H9 (cell line): ENCODE data around the gene SESTD1. TPM values are rescaled to one million over a fixed set of nuclear protein-coding genes. Genes with fewer than 3 reads are reported as not detected.

Experiments
- DNase-seq: peaks from one replicate; pipeline ENCODE4 v3.0.0-alpha.2; 2017
- H2AFZ ChIP-seq: one replicate; pipeline ENCODE4 v1.6.1; 2013; ENCODE audit warnings: mild to moderate bottlenecking, low read length, control low read depth, moderate library complexity
- H2AK5ac ChIP-seq: 2 replicates; pipeline ENCODE4 v1.6.1; 2013; ENCODE audit warnings: low read length, control low read depth, mixed read lengths; ENCODE audit not compliant: insufficient read length
- H2BK120ac ChIP-seq: one replicate; pipeline ENCODE4 v1.6.1; 2013; ENCODE audit warnings: low read depth, mild to moderate bottlenecking, low read length, control low read depth, inconsistent platforms; ENCODE audit not compliant: poor library complexity, severe bottlenecking
- H2BK12ac ChIP-seq: 2 replicates; pipeline ENCODE4 v1.6.1; 2013; ENCODE audit warnings: low read length, control low read depth, mixed read lengths, low read depth; ENCODE audit not compliant: insufficient read length
- H2BK15ac ChIP-seq: 2 replicates; pipeline ENCODE4 v1.6.1; 2013; ENCODE audit warnings: low read depth, low read length, control low read depth
- H2BK20ac ChIP-seq: one replicate; pipeline ENCODE4 v1.6.1; 2013; ENCODE audit warnings: low read depth, mild to moderate bottlenecking, low read length, control low read depth, inconsistent platforms; ENCODE audit not compliant: poor library complexity, severe bottlenecking
- H2BK5ac ChIP-seq: 2 replicates; pipeline ENCODE4 v1.6.1; 2013; ENCODE audit warnings: low read length, control low read depth, mixed read lengths; ENCODE audit not compliant: insufficient read length
- H3K14ac ChIP-seq: 2 replicates; pipeline ENCODE4 v1.6.1; 2013; ENCODE audit warnings: low read length, control low read depth; ENCODE audit not compliant: insufficient read depth
- H3K18ac ChIP-seq: 2 replicates; pipeline ENCODE4 v1.6.1; 2013; ENCODE audit warnings: low read depth, mild to moderate bottlenecking, mixed read lengths, low read length, control low read depth; ENCODE audit not compliant: insufficient read length
- H3K23ac ChIP-seq: 2 replicates; pipeline ENCODE4 v1.6.1; 2013; ENCODE audit warnings: low read length, control low read depth, mixed read lengths, low read depth; ENCODE audit not compliant: insufficient read length
- H3K23me2 ChIP-seq: 2 replicates; pipeline ENCODE4 v1.6.1; 2013; ENCODE audit warnings: low read depth, mild to moderate bottlenecking, mixed read lengths, low read length, control low read depth; ENCODE audit not compliant: insufficient read length, poor library complexity, severe bottlenecking
- H3K27ac ChIP-seq: 2 replicates; pipeline ENCODE4 v1.5.1; 2013; ENCODE audit warnings: low read length, control low read depth, mixed read lengths, low read depth; ENCODE audit not compliant: insufficient read length
- H3K27me3 ChIP-seq: 2 replicates; pipeline ENCODE4 v1.6.1; 2013; ENCODE audit warnings: low read length, control low read depth, inconsistent platforms; ENCODE audit not compliant: insufficient read depth
- H3K4ac ChIP-seq: 2 replicates; pipeline ENCODE4 v1.6.1; 2013; ENCODE audit warnings: low read depth, mild to moderate bottlenecking, control low read depth, inconsistent platforms, low read length, moderate library complexity
- H3K4me1 ChIP-seq: 2 replicates; pipeline ENCODE4 v1.6.1; 2013; ENCODE audit warnings: low read length, control low read depth, inconsistent platforms; ENCODE audit not compliant: insufficient read depth
- H3K4me2 ChIP-seq: 2 replicates; pipeline ENCODE4 v1.6.1; 2013; ENCODE audit warnings: low read length, control low read depth, mixed read lengths; ENCODE audit not compliant: insufficient read length, insufficient read depth
- H3K56ac ChIP-seq: 2 replicates; pipeline ENCODE4 v1.6.1; 2013; ENCODE audit warnings: low read depth, mild to moderate bottlenecking, mixed read lengths, low read length, control low read depth; ENCODE audit not compliant: insufficient read length
- H3K79me1 ChIP-seq: 2 replicates; pipeline ENCODE4 v1.6.1; 2013; ENCODE audit warnings: low read depth, mild to moderate bottlenecking, moderate library complexity, low read length, control low read depth, inconsistent platforms; ENCODE audit not compliant: insufficient read depth, poor library complexity, severe bottlenecking
- H3K79me2 ChIP-seq: 2 replicates; pipeline ENCODE4 v1.6.1; 2013; ENCODE audit warnings: low read length, control low read depth, inconsistent platforms; ENCODE audit not compliant: insufficient read depth
- H3K9ac ChIP-seq: 2 replicates; pipeline ENCODE4 v1.6.1; 2013; ENCODE audit warnings: low read length, control low read depth, mixed read lengths; ENCODE audit not compliant: insufficient read length; ENCODE audit errors: extremely low read depth
- H3K9me3 ChIP-seq: one replicate; pipeline ENCODE4 v1.6.1; 2013; ENCODE audit warnings: low read depth, low read length, inconsistent platforms; ENCODE audit not compliant: control insufficient read depth
- H3T11ph ChIP-seq: one replicate; pipeline ENCODE4 v1.6.1; 2013; ENCODE audit warnings: mild to moderate bottlenecking, low read length, control low read depth, inconsistent platforms
- H4K20me1 ChIP-seq: one replicate; pipeline ENCODE4 v1.6.1; 2013; ENCODE audit not compliant: control insufficient read depth, insufficient read length, insufficient read depth
- H4K5ac ChIP-seq: 2 replicates; pipeline ENCODE4 v1.6.1; 2013; ENCODE audit warnings: low read depth, mild to moderate bottlenecking, mixed read lengths, low read length, control low read depth; ENCODE audit not compliant: insufficient read length
- H4K8ac ChIP-seq: replicated peaks from 2 replicates; pipeline ENCODE4 v1.6.1; 2013; ENCODE audit warnings: low read length, control low read depth, mixed read lengths, low read depth; ENCODE audit not compliant: insufficient read length
- H4K91ac ChIP-seq: 2 replicates; pipeline ENCODE4 v1.6.1; 2013; ENCODE audit warnings: low read depth, mild to moderate bottlenecking, moderate library complexity, mixed read lengths, low read length, control low read depth; ENCODE audit not compliant: insufficient read length
- H3K27ac Mint-ChIP-seq, 3 experiments: 2 replicates in 2 of 3; 3 replicates in 1 of 3; pipeline ENCODE4 v1.8.0; 2020 to 2021; ENCODE audit warnings: mixed read lengths in 3 of 3, mild to moderate bottlenecking in 1 of 3, moderate library complexity in 1 of 3
- H3K27me3 Mint-ChIP-seq: 2 replicates; pipeline ENCODE4 v1.8.0; 2021; ENCODE audit warnings: low read depth, mild to moderate bottlenecking, moderate library complexity, mixed read lengths
- H3K36me3 Mint-ChIP-seq, 3 experiments: 2 replicates in 2 of 3; 3 replicates in 1 of 3; pipeline ENCODE4 v1.8.0; 2020 to 2021; ENCODE audit warnings: low read depth in 3 of 3, mixed read lengths in 3 of 3; ENCODE audit not compliant: insufficient read depth in 1 of 3
- H3K4me1 Mint-ChIP-seq, 2 experiments: 2 replicates each; pipeline ENCODE4 v1.8.0; 2020; ENCODE audit warnings: mixed read lengths in 2 of 2
- H3K4me3 Mint-ChIP-seq, 2 experiments: 2 replicates in 1 of 2; 3 replicates in 1 of 2; pipeline ENCODE4 v1.8.0; 2020 to 2021; ENCODE audit warnings: mild to moderate bottlenecking in 2 of 2, mixed read lengths in 2 of 2, moderate library complexity in 1 of 2
- H3K9me3 Mint-ChIP-seq, 2 experiments: 2 replicates in 1 of 2; 3 replicates in 1 of 2; pipeline ENCODE4 v1.8.0; 2020; ENCODE audit warnings: mild to moderate bottlenecking in 2 of 2, mixed read lengths in 2 of 2, moderate library complexity in 1 of 2
- WGBS: extraction: QIAGEN DNeasy Blood & Tissue Kit; methylation state at CpG from one replicate; pipeline ENCODE4 v1.1.7; 2013; ENCODE audit warnings: missing lambda C conversion rate, low lambda C conversion rate, mixed read lengths; ENCODE audit not compliant: insufficient read length; ENCODE audit errors: extremely low coverage; 5-methylcytosine and 5-hydroxymethylcytosine counted together
- total RNA-seq: library from RNA; stranded (reverse); gene quantifications from 2 replicates; pipeline ENCODE4 v1.2.1, GENCODE V29; 2021
- TF ChIP-seq, protein P1 (sequence below): fragments of 200-600 bp; sonication (generic); conservative IDR thresholded peaks from 3 replicates; pipeline ENCODE4 v1.8.0; 2021; ENCODE audit warnings: antibody characterized with exemption, mild to moderate bottlenecking

SESTD1 gene
- total RNA-seq, 1 experiment from 2014 or later = 44.4 TPM

DNA sequence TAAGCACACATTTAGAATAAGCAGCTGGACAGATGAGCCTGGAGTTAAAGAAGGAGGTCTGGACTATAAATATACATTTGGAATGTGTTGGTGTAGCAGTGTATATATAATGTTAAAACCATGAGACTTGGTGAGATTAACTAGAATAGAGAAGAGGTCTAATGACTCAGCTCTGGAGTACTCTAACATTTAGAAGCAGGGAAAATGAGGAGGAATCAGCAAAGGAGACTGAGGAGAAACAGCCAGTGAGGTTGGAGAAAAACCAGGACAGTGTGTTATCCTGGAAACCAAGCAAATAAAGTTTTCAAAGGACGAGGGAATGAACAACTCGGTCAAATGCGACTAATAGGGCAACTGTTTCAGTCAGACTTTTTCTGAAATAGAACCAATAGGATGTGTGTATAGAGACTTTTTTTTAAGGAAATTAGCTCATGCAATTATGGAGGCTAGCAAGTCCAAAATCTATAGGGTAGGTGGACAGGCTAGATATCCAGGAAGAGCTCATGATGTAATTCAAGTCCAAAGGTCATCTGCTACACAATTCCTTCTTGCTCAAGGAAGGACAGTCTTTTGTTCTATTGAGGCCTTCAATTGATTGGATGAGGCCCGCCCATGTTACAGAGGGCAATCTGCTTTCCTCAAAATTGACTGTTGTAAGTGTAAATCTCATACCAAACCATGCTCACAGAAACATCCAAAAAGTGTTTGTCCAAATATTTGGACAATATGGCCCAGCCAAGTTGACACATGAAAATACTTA, 10.8 kb upstream of the SESTD1 start:
- H3K23ac ChIP-seq = no peak overlapping the region
- H3K79me1 ChIP-seq = no peaks in the 10 kb centered on the region
- H3K18ac ChIP-seq = no peak overlapping the region
- no peaks in the 10 kb centered on the region for H3K4me1 ChIP-seq
- Mint-ChIP-seq H3K4me3 (no peak overlapping the region), H3K9me3 (no peaks in the 10 kb centered on the region), H3K4me1 (peaks cover 7 to 9% of the 10 kb centered on the region in 2 experiments), H3K27me3 (no peaks in the 10 kb centered on the region), H3K36me3 (no peaks in the 10 kb centered on the region), H3K27ac (no peak overlapping the region; a peak in 1 of 7 replicates)
- no peak overlapping the region for H2BK5ac ChIP-seq
- no peak overlapping the region for H2BK20ac ChIP-seq
- no peak overlapping the region for H2AFZ ChIP-seq
- H2BK15ac ChIP-seq = no peak overlapping the region
- no peak overlapping the region for H4K5ac ChIP-seq
- H3T11ph ChIP-seq = no peak overlapping the region
- H3K4ac ChIP-seq = no peak overlapping the region
- TF ChIP-seq, protein P1, sequence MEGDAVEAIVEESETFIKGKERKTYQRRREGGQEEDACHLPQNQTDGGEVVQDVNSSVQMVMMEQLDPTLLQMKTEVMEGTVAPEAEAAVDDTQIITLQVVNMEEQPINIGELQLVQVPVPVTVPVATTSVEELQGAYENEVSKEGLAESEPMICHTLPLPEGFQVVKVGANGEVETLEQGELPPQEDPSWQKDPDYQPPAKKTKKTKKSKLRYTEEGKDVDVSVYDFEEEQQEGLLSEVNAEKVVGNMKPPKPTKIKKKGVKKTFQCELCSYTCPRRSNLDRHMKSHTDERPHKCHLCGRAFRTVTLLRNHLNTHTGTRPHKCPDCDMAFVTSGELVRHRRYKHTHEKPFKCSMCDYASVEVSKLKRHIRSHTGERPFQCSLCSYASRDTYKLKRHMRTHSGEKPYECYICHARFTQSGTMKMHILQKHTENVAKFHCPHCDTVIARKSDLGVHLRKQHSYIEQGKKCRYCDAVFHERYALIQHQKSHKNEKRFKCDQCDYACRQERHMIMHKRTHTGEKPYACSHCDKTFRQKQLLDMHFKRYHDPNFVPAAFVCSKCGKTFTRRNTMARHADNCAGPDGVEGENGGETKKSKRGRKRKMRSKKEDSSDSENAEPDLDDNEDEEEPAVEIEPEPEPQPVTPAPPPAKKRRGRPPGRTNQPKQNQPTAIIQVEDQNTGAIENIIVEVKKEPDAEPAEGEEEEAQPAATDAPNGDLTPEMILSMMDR = no peak
- no peaks in the 10 kb centered on the region for H3K27me3 ChIP-seq
- H2BK12ac ChIP-seq = no peak overlapping the region
- no peak overlapping the region for H4K8ac ChIP-seq
- no peak overlapping the region for H4K91ac ChIP-seq
- H3K56ac ChIP-seq = no peak overlapping the region
- H3K27ac ChIP-seq = no peak overlapping the region
- no peaks in the 10 kb centered on the region for H3K23me2 ChIP-seq
- no CpG with 5 or more reads among the region's 4 CpGs for WGBS
- no peaks in the 10 kb centered on the region for H4K20me1 ChIP-seq
- no peak overlapping the region for H3K14ac ChIP-seq
- no peak overlapping the region for H3K9ac ChIP-seq
- DNase-seq = no peak
- H3K4me2 ChIP-seq = no peak overlapping the region
- H2AK5ac ChIP-seq = no peak overlapping the region
- H3K9me3 ChIP-seq = no peaks in the 10 kb centered on the region
- no peak overlapping the region for H2BK120ac ChIP-seq
- no peaks in the 10 kb centered on the region for H3K79me2 ChIP-seq
